Measurements from ENCODE around the gene SLC17A8.

DNA sequence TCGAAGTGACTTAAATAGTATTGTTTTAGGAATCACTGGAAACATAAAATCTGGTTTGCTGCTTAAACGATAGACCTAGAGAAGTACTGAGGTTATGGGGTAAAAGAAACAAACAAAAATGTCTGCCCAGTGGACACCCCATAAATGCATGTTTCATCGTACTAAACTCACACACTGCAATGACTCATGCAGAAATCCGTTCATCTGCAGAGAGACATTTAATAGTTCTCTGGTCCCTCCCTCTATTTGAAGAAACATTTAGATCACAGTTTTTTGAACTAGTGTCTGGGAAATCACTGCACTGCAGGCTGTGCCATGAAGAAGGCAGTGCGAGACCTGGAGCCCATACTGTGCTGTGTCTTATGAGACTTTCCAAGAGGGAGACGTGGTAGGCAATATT lies 25.5 kb downstream of the SLC17A8 start:
- TF ChIP-seq CTCF (IDR thresholded peaks at IDR 0.05; ENCODE audit: low read depth, low read length, missing input control): no peak
- TF ChIP-seq, protein P1, sequence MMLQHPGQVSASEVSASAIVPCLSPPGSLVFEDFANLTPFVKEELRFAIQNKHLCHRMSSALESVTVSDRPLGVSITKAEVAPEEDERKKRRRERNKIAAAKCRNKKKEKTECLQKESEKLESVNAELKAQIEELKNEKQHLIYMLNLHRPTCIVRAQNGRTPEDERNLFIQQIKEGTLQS (IDR thresholded peaks at IDR 0.05): no peak
- TF ChIP-seq TAF1 (conservative IDR thresholded peaks at IDR 0.05): no peak
- TF ChIP-seq, protein P2, sequence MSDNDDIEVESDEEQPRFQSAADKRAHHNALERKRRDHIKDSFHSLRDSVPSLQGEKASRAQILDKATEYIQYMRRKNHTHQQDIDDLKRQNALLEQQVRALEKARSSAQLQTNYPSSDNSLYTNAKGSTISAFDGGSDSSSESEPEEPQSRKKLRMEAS (IDR thresholded peaks at IDR 0.05): no peak
- no peak for TF ChIP-seq EGR1 (IDR thresholded peaks at IDR 0.05; ENCODE audit: low read depth in 2 of 2)
- TF ChIP-seq GABPA (IDR thresholded peaks at IDR 0.05 in 1 of 2, conservative IDR thresholded peaks at IDR 0.05 in 1 of 2): no peak
- TF ChIP-seq HNF4G (IDR thresholded peaks at IDR 0.05): no peak
- no peak for TF ChIP-seq HNF4A (conservative IDR thresholded peaks at IDR 0.05)

Measured in liver (tissue), 3 donors.